Gastroesophageal sphincter (tissue), 3 donors: Measurements from ENCODE around the gene KISS1R.

Experiments used
- POLR2A ChIP-seq, 2 donors: fragments of 450-650 bp; IDR thresholded peaks; one replicate each; pipeline ENCODE4 v1.6.1; 2017; ENCODE audit warnings: antibody characterized with exemption in 2 of 2, mild to moderate bottlenecking in 2 of 2, moderate library complexity in 1 of 2
- TF ChIP-seq, protein P1 (sequence below), 4 experiments: fragments of 200-600 bp in 2 of 4; fragments of 450-650 bp in 2 of 4; sonication (generic) in 1 of 4; IDR thresholded peaks; one replicate each; pipeline ENCODE4 v1.5.1; 2017 to 2019; ENCODE audit warnings: antibody characterized with exemption in 4 of 4, mild to moderate bottlenecking in 2 of 4, moderate library complexity in 2 of 4

DNA sequence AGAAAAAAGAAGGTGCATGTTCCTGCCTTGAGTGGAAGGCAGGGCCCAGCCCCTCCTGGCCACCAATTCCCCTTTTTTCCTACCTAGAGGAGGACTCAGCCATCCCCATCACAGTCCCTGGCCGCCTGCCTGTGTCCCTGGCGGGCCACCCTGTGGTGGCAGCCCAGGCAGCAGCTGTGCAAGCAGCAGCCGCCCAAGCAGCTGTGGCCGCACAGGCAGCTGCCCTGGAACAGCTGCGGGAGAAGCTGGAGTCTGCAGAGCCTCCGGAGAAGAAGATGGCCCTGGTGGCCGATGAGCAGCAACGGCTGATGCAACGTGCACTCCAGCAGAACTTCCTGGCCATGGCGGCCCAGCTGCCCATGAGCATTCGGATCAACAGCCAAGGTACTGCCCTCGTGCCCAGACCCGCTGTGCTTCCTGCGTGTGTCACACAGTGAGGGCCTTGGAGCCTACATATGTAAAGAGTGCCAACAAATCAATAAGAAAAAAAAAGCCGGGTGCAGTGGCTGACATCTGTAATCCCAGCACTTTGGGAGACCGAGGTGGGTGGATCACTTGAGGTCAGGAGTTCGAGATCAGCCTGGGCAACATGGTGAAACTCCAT lies 49.5 kb downstream of the KISS1R start:
- TF ChIP-seq, protein P1, sequence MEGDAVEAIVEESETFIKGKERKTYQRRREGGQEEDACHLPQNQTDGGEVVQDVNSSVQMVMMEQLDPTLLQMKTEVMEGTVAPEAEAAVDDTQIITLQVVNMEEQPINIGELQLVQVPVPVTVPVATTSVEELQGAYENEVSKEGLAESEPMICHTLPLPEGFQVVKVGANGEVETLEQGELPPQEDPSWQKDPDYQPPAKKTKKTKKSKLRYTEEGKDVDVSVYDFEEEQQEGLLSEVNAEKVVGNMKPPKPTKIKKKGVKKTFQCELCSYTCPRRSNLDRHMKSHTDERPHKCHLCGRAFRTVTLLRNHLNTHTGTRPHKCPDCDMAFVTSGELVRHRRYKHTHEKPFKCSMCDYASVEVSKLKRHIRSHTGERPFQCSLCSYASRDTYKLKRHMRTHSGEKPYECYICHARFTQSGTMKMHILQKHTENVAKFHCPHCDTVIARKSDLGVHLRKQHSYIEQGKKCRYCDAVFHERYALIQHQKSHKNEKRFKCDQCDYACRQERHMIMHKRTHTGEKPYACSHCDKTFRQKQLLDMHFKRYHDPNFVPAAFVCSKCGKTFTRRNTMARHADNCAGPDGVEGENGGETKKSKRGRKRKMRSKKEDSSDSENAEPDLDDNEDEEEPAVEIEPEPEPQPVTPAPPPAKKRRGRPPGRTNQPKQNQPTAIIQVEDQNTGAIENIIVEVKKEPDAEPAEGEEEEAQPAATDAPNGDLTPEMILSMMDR (IDR thresholded peaks at IDR 0.05) = no peak
- no peak for TF ChIP-seq POLR2A (IDR thresholded peaks at IDR 0.05)
